ENCODE data around the gene MADD.

- TF ChIP-seq, protein P1, sequence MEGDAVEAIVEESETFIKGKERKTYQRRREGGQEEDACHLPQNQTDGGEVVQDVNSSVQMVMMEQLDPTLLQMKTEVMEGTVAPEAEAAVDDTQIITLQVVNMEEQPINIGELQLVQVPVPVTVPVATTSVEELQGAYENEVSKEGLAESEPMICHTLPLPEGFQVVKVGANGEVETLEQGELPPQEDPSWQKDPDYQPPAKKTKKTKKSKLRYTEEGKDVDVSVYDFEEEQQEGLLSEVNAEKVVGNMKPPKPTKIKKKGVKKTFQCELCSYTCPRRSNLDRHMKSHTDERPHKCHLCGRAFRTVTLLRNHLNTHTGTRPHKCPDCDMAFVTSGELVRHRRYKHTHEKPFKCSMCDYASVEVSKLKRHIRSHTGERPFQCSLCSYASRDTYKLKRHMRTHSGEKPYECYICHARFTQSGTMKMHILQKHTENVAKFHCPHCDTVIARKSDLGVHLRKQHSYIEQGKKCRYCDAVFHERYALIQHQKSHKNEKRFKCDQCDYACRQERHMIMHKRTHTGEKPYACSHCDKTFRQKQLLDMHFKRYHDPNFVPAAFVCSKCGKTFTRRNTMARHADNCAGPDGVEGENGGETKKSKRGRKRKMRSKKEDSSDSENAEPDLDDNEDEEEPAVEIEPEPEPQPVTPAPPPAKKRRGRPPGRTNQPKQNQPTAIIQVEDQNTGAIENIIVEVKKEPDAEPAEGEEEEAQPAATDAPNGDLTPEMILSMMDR (conservative IDR thresholded peaks at IDR 0.05 in 1 of 2, IDR thresholded peaks at IDR 0.05 in 1 of 2; ENCODE audit: low read depth in 1 of 2, low read length in 2 of 2): no peak
- no peak for TF ChIP-seq EZH2 (IDR thresholded peaks at IDR 0.05; ENCODE audit: low read length, missing control alignments)
These were observed 81.5 kb downstream of the MADD start for GRCh38 chr11:47351156-47352126.
